Activated CD4-positive, alpha-beta T cell treated with anti-CD3 and anti-CD28 coated beads, Interleukin-2, amount 50 U/mL, for 1 hour (primary cell): ENCODE measurements around the gene SPATS2.

ENCODE experiments used
- DNase-seq: peaks from one replicate; pipeline ENCODE4 v3.0.0-alpha.2; 2020

The SPATS2 gene

DNA sequence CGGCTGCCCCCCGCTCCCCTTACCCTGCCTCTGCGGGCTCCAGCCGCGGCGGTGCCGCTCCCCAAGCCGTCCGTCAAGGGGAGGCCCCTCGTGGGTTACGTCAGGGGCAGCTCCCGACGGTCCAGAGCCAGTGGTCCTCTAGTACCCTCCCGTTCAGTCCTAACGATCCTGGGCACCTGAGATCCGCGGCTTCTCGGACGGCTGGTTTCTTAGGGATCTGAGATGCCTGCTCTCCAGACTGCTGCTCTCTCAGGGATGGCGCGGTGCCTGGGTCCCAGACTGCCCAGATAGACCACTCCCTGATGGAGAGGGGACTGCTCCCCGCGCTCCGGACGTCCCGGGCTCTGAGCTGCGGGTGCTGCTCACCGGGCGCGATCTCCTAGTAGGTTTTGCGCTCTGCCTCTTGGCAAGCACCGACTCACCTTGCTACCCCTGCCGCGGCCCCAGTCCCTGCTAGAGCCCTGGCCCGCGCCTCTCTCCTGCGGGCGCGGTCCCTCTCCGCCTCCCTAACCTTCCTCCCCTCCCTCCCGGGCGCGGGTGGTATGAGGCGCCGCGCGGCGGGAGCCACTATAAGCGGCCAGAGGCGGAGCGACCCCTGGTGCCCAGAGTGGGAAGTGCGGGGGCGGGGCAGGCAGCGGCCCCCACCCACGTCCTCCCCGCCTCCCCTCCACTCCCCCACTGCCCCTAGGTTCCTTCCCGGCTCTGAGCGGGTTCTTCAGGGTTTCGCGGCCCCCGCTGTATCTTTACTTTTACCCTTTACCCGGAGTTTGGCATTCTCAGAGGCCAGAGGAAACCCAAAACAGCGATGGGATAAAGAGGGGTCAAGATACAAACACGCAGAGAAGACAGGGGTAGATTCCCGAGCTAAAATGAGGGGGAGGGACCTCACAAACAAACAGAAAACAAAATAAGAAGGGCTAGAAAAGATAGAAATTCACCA is 30.3 kb upstream of the SPATS2 start, which contains the start of gene C1QL4:
Gene C1QL4, minus strand, starts transcription at position 544 of the 940 bp plus-strand sequence. CDS start 711 bp downstream, outside the sequence.
- DNase-seq, result peak; percentile 88

DNA sequence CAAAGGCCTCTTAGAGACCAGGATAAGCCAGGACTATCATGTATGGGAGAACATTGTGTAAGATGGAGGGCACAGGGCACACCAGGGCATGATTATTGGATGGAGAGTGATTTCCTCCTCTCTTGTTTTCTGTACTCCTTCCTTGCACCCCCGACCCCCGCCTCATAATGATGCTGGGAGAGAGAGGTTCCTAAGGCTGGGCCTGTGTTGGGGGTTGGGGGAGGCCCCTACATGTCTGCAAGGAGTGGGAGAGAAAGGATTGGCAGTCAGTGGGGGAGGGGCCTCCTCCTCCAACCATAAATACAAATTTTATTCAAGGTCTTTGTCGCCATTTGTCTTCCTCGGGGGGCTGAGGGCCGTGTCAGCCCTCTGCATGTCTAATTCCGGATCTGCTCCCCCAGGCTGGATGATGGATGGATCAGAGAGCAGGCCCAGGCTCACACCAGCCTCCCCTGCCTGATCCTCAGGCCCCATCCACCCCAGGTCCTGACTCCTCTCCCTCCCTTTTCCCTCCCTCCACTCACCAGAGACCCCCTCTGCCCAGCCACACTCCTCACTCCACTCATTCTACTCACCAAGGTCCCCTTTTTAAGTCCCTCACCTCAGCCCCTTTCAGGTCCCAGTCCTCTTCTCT is 28.3 kb upstream of the SPATS2 start:
- DNase-seq, result no peak

DNA sequence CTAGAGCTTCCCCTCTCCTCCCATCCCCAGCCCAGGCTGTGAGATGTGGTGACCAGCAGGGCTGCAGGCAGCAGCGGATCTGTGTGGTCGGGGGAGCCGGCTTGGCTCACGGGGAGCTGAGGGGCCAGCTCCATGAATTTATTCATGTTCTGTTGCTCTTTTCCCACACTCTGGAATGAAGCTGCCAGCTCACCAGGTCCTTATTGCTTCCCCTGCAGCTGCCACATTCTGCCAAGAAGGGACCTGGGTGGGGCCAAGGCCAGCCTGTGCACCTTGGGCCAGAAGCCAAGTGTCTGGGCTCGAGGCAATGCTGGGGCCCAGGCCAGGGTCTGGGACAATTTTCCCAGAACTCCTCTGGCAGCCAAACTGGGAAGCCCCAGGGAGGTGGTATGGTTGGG is 27.8 kb upstream of the SPATS2 start:
- DNase-seq, result no peak

DNA sequence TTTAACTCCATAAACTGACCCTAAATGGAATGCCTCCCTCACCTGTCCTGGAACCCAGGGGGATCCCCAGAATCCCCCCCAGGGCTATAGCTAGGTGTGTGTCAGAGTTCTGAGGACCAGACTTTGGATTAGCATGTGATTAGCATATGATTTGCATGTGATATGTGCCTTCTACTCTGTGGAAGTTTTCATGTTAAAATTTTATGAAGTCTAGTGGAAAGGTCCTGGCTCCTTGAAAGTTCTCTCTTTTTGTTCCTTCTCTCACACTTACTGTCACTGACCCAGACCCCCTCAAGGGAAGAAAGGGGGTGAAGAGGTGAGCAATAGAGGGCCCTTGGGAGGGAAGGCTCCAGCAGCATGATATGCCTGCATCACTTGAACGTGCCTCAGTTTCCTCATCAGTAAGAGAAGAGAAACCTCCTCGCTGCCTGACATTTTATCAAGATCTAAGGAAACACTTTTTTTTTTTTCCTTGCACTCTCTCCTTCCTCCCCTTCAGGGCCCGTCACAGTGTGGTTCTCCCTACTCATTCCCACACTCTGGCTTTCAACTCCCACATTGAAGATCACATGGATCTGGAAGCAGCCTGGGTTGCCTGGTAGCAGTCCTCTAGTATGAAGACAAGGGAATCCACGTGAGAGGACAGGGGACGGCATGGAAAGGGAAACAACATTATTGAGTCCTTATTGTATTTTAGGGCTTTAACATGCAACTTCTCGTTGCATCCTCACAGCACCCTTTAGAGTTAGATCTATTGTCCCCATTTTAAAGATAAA is 27.0 kb upstream of the SPATS2 start:
- DNase-seq, result no peak

DNA sequence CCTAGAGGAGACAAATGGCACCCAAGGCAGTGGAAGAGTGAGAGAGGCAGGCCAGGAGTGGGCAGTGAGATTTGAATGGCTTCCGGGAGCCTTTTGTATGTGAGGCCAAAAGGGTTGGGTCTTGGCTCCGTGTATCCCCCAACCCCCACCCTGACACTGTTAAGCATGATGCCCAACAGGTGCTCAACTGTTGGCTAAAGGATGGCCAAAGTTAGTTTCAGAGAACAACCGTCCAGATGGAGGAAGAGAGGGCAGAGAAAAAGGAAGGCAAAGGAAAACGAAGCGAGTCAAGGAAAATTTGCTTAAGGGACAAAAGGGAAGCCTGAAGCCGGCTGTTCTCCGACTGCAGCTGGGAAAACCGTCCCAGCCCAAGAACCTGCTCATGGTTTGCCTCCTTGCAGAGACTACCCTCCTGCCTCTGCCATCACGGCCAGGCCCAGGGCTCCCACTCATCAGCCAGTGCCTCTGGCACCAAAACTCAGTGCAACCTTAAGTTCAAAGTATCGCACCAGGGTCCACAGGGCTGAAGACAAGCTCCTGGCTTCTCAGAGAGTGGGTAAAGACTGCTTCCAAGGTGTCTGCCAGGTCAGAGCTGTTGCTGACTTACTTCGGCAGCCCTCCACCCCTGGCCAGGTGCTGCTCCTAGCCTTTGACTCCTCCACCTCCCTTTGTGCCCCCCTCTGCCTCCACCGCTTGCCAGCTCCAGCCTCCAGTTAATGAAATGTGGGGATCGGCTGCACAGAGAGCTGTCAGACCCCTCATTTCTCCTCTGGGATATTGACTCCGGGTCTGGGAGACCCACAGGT is 26.1 kb upstream of the SPATS2 start:
- no peak for DNase-seq

DNA sequence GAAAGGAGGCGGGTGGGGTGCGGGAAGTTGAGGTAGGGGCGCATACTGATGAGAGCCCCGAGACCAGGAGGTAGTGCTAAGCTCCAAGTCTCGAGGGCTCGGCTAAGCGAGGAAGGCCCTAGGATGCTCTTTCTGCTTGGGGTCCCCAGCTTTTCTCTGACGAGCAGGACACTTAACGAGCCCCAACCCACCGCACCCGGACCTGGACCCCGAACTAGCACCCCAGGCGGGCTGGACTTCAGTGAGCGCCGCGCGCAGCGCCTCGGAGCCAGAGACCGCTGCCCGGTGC is 25.5 kb upstream of the SPATS2 start:
- no peak for DNase-seq

DNA sequence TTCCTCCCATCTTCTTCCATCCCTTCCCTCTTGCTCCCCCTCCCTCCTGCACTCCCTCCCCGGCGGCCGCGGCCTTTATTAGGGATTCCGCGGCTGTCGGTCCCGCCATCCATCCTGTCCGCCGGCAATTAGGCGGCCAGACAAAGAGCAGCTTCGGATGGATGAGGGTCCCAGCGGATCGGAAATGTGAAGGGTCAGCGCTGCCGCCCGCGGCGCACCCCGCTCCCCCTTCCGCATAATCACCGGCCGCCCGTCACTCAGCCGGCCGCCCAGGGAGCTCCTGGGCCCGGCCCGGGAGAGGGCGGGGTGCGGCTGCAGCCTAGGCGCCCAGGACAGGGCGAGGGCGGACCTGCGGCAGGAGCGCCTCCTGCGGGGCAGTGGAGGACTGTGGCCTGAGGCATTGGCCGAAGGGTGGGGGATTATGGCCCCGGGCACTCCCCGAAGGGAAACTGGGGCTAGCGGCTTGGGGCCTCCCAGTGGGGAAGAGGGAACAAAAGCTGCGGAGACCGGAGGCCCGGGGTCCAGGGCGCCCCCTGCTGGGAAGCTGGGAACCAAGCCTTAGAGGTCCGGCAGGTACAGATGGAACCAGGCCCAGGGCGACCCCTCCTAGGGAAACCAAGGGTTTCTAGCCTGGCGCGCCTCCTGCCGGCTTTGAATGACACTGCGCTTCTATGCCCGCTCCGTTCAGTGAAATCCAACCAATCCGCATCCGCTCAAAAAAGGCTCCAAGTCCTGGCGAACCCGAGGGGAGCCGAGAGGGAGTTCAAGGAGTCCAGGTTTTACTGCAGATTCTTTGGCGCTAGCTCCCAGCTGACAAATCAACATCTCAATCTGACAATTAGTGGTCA is 25.0 kb upstream of the SPATS2 start:
- DNase-seq, result peak; percentile 67

DNA sequence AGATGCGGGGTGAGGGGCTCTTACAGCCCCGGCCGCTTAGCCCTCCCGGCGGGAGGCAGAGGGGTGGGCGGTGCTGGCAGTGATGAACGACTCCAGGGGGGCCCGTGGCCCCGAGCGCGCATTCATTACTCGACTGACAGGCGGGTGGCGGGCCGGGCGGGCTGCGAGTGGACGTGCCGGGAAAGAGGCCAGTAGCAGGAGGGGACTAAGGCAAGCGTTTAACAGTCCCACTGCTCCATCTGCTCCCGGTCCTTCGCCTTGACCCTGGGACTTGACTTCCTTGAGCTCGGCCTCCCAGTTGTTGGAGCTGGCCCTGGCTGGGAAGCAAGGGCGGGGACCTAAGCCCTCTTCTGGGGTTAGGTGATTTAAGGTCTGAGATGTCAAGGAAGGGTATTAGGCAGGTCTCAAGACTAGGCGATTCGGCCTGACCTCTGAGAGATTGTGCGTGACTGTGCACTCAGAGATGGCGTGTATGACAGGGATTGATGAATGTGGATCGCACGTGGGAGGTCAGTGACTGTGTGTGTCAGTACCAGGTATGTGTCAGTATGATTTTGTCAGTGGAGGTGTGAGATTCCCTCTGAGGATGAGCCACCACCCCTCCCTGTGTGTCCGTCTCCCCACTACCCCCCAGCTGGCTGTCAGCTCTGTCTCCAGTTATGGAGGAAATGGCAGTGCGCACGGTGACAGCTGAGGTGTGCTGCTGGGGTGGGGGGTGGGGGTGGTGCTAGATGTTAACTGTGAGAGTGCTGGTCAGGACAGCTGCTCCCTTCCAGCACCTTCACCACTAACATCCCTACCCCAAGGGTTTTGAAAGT is 24.1 kb upstream of the SPATS2 start:
- DNase-seq, result no peak

DNA sequence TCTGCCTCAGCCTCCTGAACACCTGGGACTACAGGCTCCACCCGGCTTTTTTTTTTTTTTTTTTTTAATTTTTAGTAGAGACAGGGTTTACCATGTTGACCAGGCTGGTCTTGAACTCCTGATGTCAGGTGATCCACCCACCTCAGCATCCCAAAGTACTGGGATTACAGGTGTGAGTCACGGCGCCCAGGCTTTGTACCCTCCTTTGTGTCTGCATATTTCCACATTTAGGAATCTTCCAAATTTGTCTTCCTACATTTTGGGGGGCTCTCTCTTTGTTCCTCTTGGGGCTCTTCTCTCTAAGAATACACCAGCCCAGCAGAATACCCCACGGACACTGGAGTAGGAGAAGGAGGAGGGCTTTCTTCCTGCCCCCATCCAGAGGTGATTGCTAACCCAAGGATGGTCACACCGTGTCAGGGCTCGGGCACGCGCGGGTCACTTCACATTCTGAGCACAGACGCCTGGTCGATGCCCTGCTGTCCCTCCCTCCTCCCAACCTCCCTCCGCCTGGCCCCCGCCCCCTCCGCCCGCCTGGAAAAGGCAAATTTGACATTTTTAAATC is 22.7 kb upstream of the SPATS2 start:
- DNase-seq, result no peak

DNA sequence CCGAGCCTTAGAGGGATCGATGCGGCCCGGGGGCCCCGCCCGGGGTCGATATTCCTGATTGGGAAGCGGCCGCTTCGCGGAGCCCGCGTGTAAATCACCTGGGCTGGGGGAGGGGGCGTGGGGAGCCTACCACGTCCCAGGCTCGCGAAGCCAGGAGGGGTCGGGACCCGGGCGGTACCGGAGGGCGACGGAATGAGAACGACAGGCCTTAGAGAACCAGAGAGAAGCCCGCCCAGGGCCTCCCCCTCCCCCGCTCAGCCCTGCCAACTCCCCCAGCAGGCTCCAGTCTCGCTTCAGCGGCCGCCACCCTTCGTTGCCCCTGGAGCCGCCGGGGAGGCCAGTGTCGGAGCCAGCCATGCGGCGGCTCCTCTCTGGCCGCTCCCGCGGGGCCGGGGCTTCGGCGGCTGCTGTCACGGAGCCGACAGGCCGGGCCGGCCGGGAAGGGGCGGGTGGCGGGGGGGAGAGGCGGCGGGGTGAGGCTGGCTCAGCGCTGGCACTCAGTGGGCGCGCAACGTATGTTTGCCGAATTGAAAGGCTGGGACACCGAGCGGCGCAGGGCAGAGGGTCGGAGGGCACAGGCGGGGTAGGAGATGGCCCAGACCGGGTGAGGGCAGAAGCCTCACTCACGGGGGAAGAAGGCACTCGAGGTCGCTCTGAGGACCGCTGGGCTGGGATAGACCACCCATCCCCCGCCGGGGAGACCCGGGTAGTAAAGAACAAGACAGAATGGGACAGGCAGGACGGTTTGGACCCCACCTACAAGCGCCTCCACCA is 22.0 kb upstream of the SPATS2 start:
- no peak for DNase-seq

DNA sequence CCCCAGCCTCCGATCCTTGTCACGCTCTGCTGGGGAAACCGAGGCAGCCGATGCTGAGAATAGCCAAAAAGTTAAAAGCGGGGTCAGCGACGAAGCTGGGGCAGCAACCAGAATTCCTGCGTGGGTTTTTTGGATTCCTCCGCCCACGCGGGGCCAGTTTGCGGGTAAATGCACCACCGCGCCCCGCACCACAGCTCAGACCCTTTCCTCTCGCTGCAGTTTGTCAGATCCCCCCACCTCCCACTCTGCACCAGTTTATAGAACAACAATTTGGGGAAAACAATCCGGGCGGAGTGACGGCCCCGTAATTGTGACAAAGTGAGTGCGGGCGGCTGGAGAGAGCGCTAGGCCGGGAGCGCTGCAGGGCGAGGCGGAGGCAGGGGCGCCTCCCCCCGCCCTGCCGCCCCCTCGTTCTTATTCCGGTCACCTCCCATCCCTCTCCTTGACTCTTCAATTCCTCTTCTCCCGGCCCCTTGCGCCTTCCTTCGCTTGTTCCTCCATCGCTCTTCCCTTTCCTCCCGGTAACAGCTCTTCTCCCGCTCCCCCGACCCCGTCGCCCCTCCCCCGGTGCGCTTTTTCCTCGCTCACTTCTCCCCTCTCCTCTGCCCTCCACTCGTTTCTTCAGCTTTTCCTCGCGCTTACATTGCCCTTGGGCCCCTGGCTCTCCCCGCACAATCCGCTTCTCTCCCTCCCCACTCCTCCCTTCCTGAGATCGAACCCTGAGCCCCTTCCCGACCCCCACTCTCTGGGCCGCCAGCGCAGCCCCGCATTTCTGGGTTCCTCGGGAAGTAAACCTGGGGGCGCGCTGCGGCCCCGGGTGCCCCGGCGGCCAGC is 21.2 kb upstream of the SPATS2 start:
- DNase-seq, result no peak

DNA sequence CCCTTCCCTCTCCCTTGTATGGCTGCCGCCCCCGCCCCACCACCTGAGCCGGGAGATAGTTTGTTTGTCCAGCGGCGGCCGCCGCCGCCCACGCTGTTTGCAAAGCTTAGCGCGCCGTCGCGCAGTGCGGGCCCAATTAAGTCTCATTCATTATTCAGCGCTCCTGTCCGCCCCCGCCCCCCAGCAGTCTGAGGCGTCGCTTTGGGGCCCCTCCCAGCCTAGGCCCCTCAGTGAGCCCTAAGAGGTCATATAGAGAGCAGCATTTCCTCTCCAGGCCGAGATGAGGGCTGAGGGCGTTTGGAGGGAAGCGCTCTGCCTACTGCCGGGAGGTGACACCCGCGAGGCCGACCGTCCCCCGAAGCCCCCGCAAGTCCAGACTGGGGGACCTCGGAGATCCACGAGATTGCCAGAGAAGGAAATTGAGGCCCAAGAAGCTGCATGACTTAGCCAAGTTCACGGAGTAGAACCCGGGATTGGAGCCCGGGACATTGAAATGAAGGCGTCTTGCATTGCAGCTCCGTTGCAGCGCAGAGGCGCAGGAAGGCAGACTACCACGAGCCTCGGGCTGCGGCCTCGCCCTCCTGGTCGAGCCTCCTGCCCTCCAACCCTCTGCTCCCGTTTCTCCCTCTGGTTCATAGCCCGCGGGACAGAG is 20.5 kb upstream of the SPATS2 start, which contains the start of gene DNAJC22:
Gene DNAJC22, plus strand, starts transcription at position 230 of the 652 bp plus-strand sequence. CDS start 1,985 bp downstream, outside the sequence.
- no peak for DNase-seq

DNA sequence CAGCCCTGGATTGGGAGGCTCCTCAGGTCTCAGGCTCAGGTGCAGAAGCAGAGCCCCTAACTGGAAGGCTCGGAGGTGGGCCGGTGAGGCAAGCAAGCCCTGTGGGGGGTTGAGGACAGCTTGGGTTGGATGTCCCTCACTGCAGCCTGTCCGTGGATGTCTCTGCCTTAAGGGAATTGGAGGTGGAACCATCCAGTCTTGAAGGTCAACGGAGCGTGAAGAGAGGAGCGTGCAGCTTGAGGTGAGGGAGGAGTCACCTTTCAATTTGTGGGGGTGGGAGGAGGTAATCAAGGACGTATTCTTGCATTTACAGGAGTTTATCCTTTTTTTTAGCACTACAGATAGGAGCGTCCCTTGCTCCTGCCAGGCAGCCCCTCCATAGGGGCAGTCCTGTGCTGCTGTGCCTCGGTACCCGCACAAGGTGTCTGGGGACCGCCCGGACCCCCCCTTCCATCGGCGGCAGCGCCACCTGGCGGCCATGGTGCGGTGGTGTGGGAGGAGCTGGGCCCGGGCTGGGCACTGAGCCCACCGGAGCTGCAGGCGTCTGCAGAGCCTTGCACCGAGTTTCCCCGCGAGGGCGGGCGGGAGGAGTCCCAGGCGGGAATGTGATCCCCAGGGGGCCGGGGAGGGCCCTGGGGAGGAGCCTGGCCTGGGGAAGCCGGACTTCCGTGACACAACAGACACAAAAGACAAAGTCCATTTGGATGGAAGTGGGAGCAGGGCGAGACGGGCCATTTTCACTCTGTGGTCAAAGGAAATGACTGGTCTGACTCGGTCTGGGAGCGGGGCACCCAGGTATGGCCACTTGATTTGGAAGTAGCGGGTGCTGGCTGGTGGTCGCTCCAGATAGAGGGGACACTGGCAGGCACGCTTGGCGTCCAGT is 19.7 kb upstream of the SPATS2 start:
- DNase-seq, result peak; percentile 78

DNA sequence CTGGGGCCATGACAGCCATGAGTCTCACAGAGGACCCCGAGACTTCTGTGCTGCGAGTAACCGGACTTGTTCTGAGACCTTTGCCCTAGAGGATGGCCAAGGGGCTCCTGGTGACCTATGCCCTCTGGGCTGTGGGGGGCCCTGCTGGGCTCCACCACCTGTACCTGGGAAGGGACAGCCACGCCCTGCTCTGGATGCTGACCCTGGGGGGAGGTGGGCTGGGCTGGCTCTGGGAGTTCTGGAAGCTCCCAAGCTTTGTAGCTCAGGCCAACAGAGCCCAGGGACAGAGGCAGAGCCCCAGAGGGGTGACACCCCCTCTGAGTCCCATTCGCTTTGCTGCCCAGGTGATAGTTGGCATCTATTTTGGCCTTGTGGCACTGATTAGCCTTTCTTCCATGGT is 18.5 kb upstream of the SPATS2 start:
- DNase-seq, result no peak

DNA sequence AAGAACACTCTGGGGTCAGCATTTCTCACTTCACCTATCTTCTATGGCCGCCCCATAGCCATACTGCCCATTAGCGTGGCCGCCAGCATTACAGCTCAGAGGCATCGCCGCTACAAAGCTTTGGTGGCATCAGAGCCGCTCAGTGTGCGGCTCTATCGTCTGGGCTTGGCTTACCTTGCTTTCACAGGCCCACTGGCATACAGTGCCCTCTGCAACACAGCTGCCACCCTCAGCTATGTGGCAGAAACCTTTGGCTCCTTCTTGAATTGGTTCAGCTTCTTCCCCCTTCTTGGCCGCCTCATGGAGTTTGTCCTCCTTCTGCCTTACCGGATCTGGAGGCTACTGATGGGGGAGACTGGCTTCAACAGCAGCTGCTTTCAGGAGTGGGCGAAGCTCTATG is 18.0 kb upstream of the SPATS2 start:
- DNase-seq, result no peak

DNA sequence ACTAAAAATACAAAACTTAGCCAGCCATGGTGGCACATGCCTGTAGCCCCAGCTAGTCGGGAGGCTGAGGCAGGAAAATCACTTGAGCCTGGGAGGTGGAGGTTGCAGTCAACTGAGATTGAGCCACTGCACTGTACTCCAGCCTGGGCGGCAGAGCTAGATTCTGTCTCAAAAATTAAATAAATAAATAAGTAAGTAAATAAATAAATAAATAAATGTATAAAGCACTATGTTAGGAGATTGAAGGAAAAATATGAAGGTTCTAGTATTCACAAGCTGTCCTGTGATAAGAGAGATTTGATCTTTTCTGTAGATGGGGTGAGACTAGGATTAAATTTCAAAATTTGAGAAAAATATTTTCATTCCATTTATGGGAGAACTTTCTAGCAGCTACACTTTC is 14.9 kb upstream of the SPATS2 start:
- DNase-seq, result no peak

DNA sequence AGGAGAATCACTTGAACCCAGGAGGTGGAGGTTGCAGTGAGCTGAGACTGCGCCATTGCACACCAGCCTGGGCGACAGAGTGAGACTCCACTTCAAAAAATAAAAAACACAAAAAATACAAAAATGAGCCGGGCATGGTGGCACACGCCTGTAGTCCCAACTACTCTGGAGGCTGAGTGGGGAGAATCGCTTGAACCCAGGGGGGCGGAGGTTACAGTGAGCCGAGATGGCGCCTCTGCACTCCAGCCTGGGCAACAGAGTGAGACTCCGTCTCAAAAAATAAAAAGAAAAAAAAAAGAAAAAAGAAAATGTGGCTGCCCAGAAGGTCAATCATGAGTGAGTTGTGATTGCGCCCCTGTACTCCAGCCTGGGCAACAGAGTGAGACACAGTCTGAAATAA is 11.3 kb upstream of the SPATS2 start:
- no peak for DNase-seq
